ENCODE measurements around the gene LCOR. TPM values are rescaled to one million over a fixed set of nuclear protein-coding genes. Genes with fewer than 3 reads are reported as not detected.

The LCOR gene
- total RNA-seq, 6 experiments from 2014 or later = 26.5 to 32.6 (median 29.3) TPM

- no peaks in the 10 kb centered on the region; the same call in 1 of the 2 replicates for H3K27me3 Mint-ChIP-seq (ENCODE audit: insufficient read depth)
- peaks cover 14% of the 10 kb centered on the region for H3K4me1 Mint-ChIP-seq (ENCODE audit: low read depth)
- H3K4me3 Mint-ChIP-seq = no peak overlapping the region
Measured at GRCh38 chr10:96890580-96890979, 58.5 kb downstream of the LCOR start.

GRCh38 chr10:96891840-96892239, 59.7 kb downstream of the LCOR start:
- Mint-ChIP-seq H3K27me3 (ENCODE audit: insufficient read depth) (no peaks in the 10 kb centered on the region; the same call in 1 of the 2 replicates), H3K4me1 (ENCODE audit: low read depth) (peaks cover 22% of the 10 kb centered on the region), H3K9me3 (no peaks in the 10 kb centered on the region; the same call in 1 of the 2 replicates), H3K27ac (no peak overlapping the region), H3K36me3 (ENCODE audit: low read depth) (peaks cover 37% of the 10 kb centered on the region), H3K4me3 (no peak overlapping the region)
- TF ChIP-seq CTCF (IDR thresholded peaks at IDR 0.05) = no peak
- no peak for DNase-seq

More at GRCh38 chr10:96890580-96890979, 58.5 kb downstream of the LCOR start:
- no peak overlapping the region for H3K27ac Mint-ChIP-seq
- peaks cover 37% of the 10 kb centered on the region for H3K36me3 Mint-ChIP-seq (ENCODE audit: low read depth)
- no peak for TF ChIP-seq CTCF (IDR thresholded peaks at IDR 0.05)
- H3K9me3 Mint-ChIP-seq = no peaks in the 10 kb centered on the region; the same call in 1 of the 2 replicates
- no peak for DNase-seq

GRCh38 chr10:96895662-96896424, 63.7 kb downstream of the LCOR start:
- no peak for DNase-seq
- H3K36me3 Mint-ChIP-seq (ENCODE audit: low read depth) = peaks cover 19% of the 10 kb centered on the region
- no peak for TF ChIP-seq CTCF (IDR thresholded peaks at IDR 0.05)
- peaks cover 29% of the 10 kb centered on the region for H3K4me1 Mint-ChIP-seq (ENCODE audit: low read depth)
- H3K9me3 Mint-ChIP-seq = no peaks in the 10 kb centered on the region; the same call in 1 of the 2 replicates
- H3K4me3 Mint-ChIP-seq = no peak overlapping the region
- H3K27me3 Mint-ChIP-seq (ENCODE audit: insufficient read depth) = no peaks in the 10 kb centered on the region; the same call in 1 of the 2 replicates
- H3K27ac Mint-ChIP-seq = no peak overlapping the region

GRCh38 chr10:96896884-96897589, 64.9 kb downstream of the LCOR start:
- Mint-ChIP-seq H3K4me1 (ENCODE audit: low read depth) (peaks cover 36% of the 10 kb centered on the region), H3K9me3 (no peaks in the 10 kb centered on the region; the same call in 1 of the 2 replicates), H3K4me3 (0 out of 2 replicates have a peak overlapping the region, but pooled peaks have one; percentile 5), H3K27me3 (ENCODE audit: insufficient read depth) (no peaks in the 10 kb centered on the region; the same call in 1 of the 2 replicates), H3K36me3 (ENCODE audit: low read depth) (peaks cover 12% of the 10 kb centered on the region), H3K27ac (peak overlapping the region; percentile 18)
- no peak for DNase-seq
- no peak for TF ChIP-seq CTCF (IDR thresholded peaks at IDR 0.05)

- no peak overlapping the region for H3K27ac Mint-ChIP-seq
- no peaks in the 10 kb centered on the region for H3K9me3 Mint-ChIP-seq
- peaks cover 5% of the 10 kb centered on the region; the same call in 1 of the 2 replicates for H3K36me3 Mint-ChIP-seq (ENCODE audit: low read depth)
- H3K27me3 Mint-ChIP-seq (ENCODE audit: insufficient read depth) = no peaks in the 10 kb centered on the region
- H3K4me1 Mint-ChIP-seq (ENCODE audit: low read depth) = peaks cover 61% of the 10 kb centered on the region
- DNase-seq = no peak
- no peak overlapping the region for H3K4me3 Mint-ChIP-seq
- no peak for TF ChIP-seq CTCF (IDR thresholded peaks at IDR 0.05)
Measured at GRCh38 chr10:96902117-96902516, 70.0 kb downstream of the LCOR start.

All from HFFc6 (cell line).